Placental pericyte (primary cell): ENCODE measurements around the gene MST1R. TPM values are rescaled to one million over a fixed set of nuclear protein-coding genes. Genes with fewer than 3 reads are reported as not detected.

Experiments
- small RNA-seq: library from RNA; depleted of rRNA; stranded (forward); fragments of <200 nt; gene quantifications from one replicate; pipeline ENCODE3, GENCODE V24; 2012; ENCODE audit warnings: low replicate concordance
- total RNA-seq: library from RNA; depleted of rRNA; stranded (reverse); fragments of >200 nt; gene quantifications from 2 replicates; pipeline ENCODE4 v1.2.3, GENCODE V29; 2012

MST1R gene
- 0.43 and 1.3 TPM in 2 replicates for total RNA-seq

DNA sequence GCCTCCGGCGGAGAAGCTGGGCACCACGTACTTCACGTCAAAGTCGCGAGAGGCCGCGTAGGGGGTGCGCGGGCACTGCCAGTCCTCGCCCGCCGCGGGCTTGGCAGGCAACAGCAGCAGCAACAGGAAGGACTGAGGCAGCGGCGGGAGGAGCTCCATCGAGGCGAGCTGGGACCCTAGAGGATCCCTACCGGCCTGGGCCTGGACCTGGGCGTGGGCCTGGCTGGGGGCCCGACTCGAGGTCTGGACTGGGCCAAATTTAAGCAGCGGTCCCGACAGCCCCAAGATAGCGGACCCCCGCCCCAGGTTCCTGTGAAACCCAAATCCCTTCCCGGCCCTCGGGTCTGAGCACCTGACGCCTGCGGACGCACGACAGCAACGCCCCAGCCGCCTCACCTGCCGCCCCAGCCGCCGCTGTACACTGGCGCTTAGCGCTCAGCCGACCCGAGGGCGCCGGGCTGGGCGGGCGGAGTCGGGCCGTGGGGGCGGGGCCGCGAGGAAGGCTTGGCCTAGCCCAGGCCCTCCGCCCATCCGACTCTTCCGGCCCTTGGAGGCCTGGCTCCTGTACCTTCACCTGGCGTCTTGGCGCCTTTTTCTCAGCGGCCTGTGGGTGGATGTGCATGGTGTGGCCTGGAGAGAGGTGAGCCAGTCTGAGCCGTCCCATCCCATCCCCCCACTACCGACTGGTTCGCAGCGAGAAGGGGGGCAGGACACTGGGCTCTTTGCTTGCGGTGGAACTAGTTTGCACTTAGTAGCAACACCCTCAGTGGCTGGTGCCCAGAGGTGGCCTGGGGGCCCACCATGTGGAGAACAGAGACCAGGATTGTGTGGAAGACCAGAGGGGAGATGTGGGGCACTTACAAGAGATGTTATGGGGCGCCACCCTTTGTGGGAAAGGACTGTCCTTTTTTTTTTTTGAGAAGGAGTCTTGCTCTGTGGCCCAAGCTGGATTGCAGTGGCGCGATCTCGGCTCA, at the start of gene MST1R:
TSS of gene MST1R (minus strand) at position 423 of the 974 bp plus-strand sequence. CDS start at position 159, 264 bp downstream.

DNA sequence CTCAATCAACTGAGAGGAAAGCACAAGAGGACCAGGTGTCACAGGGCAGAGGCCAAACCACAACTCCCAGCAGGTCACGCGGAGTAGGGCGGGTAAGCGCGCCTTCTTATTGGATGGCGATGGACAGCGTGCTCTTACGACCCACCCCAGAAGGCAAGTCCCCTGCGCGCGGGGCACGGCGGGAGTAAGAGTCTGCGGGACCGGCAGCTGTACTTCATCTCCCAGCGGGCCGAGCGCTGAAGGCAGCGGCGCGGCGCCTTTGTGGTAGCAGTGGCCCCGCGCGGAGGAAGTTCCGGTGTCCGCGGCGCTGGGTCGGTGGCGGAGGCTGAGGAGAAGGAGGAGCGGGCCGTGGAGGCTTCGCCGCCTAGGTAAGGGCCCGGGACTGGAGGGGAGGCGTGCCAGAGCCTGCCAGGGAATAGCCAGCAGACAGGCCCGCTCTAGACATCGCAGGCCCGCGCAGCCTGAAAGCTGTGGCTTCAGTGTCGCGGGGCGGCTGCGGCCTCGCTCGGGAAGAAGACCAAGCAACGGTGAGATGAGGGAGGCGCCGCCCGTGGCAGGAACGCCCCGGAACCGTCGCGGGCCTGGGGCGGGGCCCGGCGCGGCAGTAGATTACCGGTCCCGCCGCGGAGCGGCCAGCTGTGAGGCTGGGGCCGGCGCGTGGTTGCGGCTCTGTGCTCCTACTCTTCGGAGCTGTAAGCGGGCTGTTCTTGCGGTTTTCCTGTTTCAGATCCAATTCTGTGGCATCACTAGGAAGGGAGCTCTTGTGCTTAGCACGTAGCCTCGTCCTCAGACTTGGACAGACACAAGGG, 36.4 kb upstream of the MST1R start, which contains the start of gene RBM6:
TSS of gene RBM6 (plus strand) at position 293 of the 809 bp plus-strand sequence. CDS start 22,492 bp downstream, outside the sequence.

GRCh38 chr3:49929291-49930167, 25.9 kb upstream of the MST1R start, which contains the start of gene MON1A:
Gene MON1A (minus strand): TSS chr3:49929811. CDS start chr3:49913346, 16,465 bp downstream.

DNA sequence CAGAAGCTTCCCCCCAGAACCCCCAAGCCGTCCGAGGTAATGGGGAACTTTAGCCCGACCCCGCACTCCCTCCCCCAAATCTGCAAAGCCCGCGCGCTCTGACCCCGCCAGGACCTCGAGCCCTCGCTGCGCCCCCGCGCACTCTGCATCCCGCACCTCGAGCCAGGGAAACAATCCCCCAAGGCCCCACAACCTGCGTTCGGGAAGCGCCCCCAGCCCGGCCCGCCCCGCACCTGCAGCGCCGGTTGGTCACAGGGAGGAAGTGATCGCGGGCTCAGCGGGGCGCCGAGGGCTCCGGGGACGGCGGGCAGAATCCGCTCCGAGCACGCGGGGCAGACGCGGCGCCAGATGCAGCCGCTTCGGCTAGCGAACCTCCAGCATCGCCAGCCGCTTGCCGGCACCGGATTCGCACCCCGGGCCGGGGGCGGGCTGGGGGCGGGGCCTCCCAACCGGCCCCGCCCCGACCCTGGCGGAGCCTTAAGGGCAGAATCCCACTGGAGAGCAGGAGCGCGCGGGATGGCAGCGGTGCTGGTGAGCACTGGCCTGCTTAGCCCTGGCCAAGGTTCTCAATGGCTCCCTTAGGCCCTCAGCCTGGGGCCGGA, 34.0 kb downstream of the MST1R start, which contains the start of gene CAMKV:
TSS of gene CAMKV (minus strand) at position 382 of the 602 bp plus-strand sequence. CDS start 7,518 bp downstream, outside the sequence.

DNA sequence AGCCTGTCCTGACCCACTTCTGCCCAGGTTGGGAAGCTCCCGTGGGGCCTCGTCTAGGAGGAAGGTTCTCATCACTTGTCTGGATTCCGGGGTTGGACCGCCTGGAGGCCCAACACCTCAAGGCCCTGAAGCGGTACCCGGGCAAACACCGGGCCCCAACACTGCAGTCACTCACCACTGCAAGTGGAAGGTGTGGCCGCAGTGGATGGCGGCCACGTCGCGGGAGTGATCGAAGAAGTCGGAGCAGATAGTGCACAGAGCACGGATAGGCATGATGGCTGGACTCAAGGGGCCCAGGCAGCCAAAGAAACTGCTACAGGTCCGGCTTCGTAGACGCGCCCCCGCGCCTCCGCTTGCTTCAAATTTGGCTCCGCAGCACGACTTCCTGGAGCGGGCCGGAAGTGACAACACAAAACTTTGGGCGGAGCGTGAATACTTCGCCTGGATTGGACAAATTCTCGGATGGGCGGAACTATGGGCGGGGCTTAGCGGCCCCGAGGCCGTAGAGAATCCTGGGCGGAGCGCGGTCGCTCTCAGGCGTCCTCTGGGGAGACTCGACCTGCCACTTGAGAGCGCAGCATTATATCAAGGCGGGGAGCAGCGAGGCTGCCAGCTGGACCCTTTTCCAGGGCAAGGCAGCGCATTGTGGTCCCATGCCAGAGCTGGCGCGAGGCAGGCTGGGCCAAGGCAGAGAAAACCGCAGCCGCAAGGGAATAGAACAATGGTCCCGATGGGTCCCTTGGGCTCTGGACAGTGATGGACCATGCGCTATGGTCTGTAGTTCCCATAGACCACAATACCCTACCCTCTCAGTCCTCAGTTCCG, 47.3 kb downstream of the MST1R start, which contains the start of gene TRAIP:
TSS of gene TRAIP (minus strand) at position 384 of the 825 bp plus-strand sequence. CDS start at position 273, 111 bp downstream.

Small RNAs within 50 kb of the gene (small RNA-seq; reads per million reads assigned to genes)
- gene RN7SL217P = not detected

Other genes starting within 250 kb of the MST1R start
- 102 and 155 TPM in 2 replicates for gene APEH, start 229.5 kb downstream of the MST1R start, total RNA-seq
- gene MST1, start 214.4 kb downstream of the MST1R start, total RNA-seq = 5.7 and 5.9 TPM in 2 replicates
- gene RNF123, start 214.3 kb downstream of the MST1R start, total RNA-seq = 34.8 and 39.7 TPM in 2 replicates
- gene AMIGO3, start 184.2 kb downstream of the MST1R start, total RNA-seq = 2.1 and 2.4 TPM in 2 replicates
- gene GMPPB, start 179.9 kb downstream of the MST1R start, total RNA-seq = 63.6 and 132 TPM in 2 replicates
- 50.3 and 52.1 TPM in 2 replicates for gene IP6K1, start 117.3 kb downstream of the MST1R start, total RNA-seq
- gene CDHR4, start 104.0 kb downstream of the MST1R start, total RNA-seq = not detected in 2 replicates
- 4.4 and 4.6 TPM in 2 replicates for gene INKA1, start 100.6 kb downstream of the MST1R start, total RNA-seq
- 27.9 and 44.2 TPM in 2 replicates for gene UBA7, start 89.9 kb downstream of the MST1R start, total RNA-seq
- 0.66 and 8.2 TPM in 2 replicates for gene TRAIP, start 47.3 kb downstream of the MST1R start, total RNA-seq
- gene CAMKV, start 34.0 kb downstream of the MST1R start, total RNA-seq = not detected in 2 replicates
- gene MON1A, start 25.9 kb upstream of the MST1R start, total RNA-seq = 7.7 and 20.5 TPM in 2 replicates
- 45.4 and 48.4 TPM in 2 replicates for gene RBM6, start 36.3 kb upstream of the MST1R start, total RNA-seq
- gene RBM5, start 185.0 kb upstream of the MST1R start, total RNA-seq = 118 and 167 TPM in 2 replicates